Vagina (tissue), 2 donors: Measurements from ENCODE around the gene UTS2B. TPM values are rescaled to one million over a fixed set of nuclear protein-coding genes. Genes with fewer than 3 reads are reported as not detected.
A peak's percentile ranks its signal among the peaks of the same experiment; 100 is the strongest.

Experiments
- DNase-seq, 2 donors: peaks; one replicate each; pipeline ENCODE4 v3.0.0-alpha.2; 2017; ENCODE audit errors: extremely low spot score in 2 of 2
- H3K27ac ChIP-seq: fragments of 200-600 bp; sonication (generic); one replicate; pipeline ENCODE4 v1.5.1; 2019
- H3K27me3 ChIP-seq: fragments of 200-600 bp; sonication (generic); one replicate; pipeline ENCODE4 v1.5.1; 2019
- H3K36me3 ChIP-seq, 2 donors: fragments of 200-600 bp; sonication (generic); one replicate each; pipeline ENCODE4 v1.5.1; 2017 to 2019
- H3K4me1 ChIP-seq: fragments of 200-600 bp; sonication (generic); one replicate; pipeline ENCODE4 v1.5.1; 2019
- H3K4me3 ChIP-seq, 2 donors: fragments of 200-600 bp; sonication (generic); 1 replicate in 1 of 2; 2 replicates in 1 of 2; pipeline ENCODE4 v1.5.1; 2016 to 2019
- H3K9me3 ChIP-seq: fragments of 200-600 bp; sonication (generic); one replicate; pipeline ENCODE4 v1.5.1; 2019
- CTCF ChIP-seq, 3 experiments: fragments of 450-650 bp in 2 of 3; fragments of 200-600 bp in 1 of 3; sonication (generic) in 1 of 3; IDR thresholded peaks; one replicate each; pipeline ENCODE4 v1.5.1; 2017 to 2019; ENCODE audit warnings: antibody characterized with exemption in 3 of 3, mild to moderate bottlenecking in 2 of 3, moderate library complexity in 2 of 3
- POLR2A ChIP-seq, 2 donors: fragments of 450-650 bp; IDR thresholded peaks; one replicate each; pipeline ENCODE4 v1.6.1; 2017; ENCODE audit warnings: antibody characterized with exemption in 2 of 2, mild to moderate bottlenecking in 2 of 2, moderate library complexity in 2 of 2
- POLR2AphosphoS5 ChIP-seq, 2 donors: sonication (generic); formaldehyde crosslinking; IDR thresholded peaks; one replicate each; pipeline ENCODE4 v1.9.0; 2017; ENCODE audit warnings: antibody characterized with exemption in 2 of 2, mild to moderate bottlenecking in 2 of 2, low read depth in 1 of 2; ENCODE audit not compliant: insufficient read depth in 1 of 2
- intact Hi-C: fragments of 100-400 bp; cut with DNase I; formaldehyde crosslinking; loops from one replicate; pipeline ENCODE4 v1.15.1; 2023
- total RNA-seq: library from RNA; depleted of rRNA; stranded (reverse); fragments of >200 nt; gene quantifications from one replicate; pipeline ENCODE4 v1.2.3, GENCODE V29; 2016

Gene UTS2B
- total RNA-seq, 1 donor from 2014 or later: 1.7 TPM

GRCh38 chr3:191334346-191334893 is 4.1 kb upstream of the UTS2B start:
- no peak for DNase-seq
- Histone ChIP-seq H3K36me3 (no peaks in the 10 kb centered on the region), H3K9me3 (no peaks in the 10 kb centered on the region), H3K27me3 (no peaks in the 10 kb centered on the region), H3K27ac (no peak overlapping the region), H3K4me1 (peaks cover 75% of the 10 kb centered on the region), H3K4me3 (no peak overlapping the region)
- TF ChIP-seq POLR2A (IDR thresholded peaks at IDR 0.05) (no peak), CTCF (IDR thresholded peaks at IDR 0.05) (no peak), POLR2AphosphoS5 (IDR thresholded peaks at IDR 0.05; ENCODE audit: insufficient read depth in 1 of 2, low read depth in 1 of 2) (no peak)
- intact Hi-C loops: no loop called here

- H3K4me3 ChIP-seq: no peak overlapping the region
- no peaks in the 10 kb centered on the region for H3K9me3 ChIP-seq
- H3K36me3 ChIP-seq: no peaks in the 10 kb centered on the region
- peaks cover 67% of the 10 kb centered on the region for H3K4me1 ChIP-seq
- peak overlapping the region; percentile 32 for H3K27ac ChIP-seq
- intact Hi-C loops: no loop called here
- no peak for TF ChIP-seq POLR2A (IDR thresholded peaks at IDR 0.05)
- TF ChIP-seq POLR2AphosphoS5 (IDR thresholded peaks at IDR 0.05; ENCODE audit: insufficient read depth in 1 of 2, low read depth in 1 of 2): no peak
- TF ChIP-seq CTCF (IDR thresholded peaks at IDR 0.05): no peak
- no peaks in the 10 kb centered on the region for H3K27me3 ChIP-seq
- no peak for DNase-seq
These were observed 3.1 kb upstream of the UTS2B start for GRCh38 chr3:191333298-191333880.

- peak overlapping the region; percentile 92 for H3K27ac ChIP-seq
- no peaks in the 10 kb centered on the region for H3K27me3 ChIP-seq
- H3K4me1 ChIP-seq: peaks cover 52% of the 10 kb centered on the region
- no peak for DNase-seq
- intact Hi-C loops: no loop called here
- H3K4me3 ChIP-seq: peak overlapping the region; percentile 74 to 82
- H3K9me3 ChIP-seq: no peaks in the 10 kb centered on the region
- TF ChIP-seq CTCF (IDR thresholded peaks at IDR 0.05) (no peak), POLR2A (IDR thresholded peaks at IDR 0.05) (no peak), POLR2AphosphoS5 (IDR thresholded peaks at IDR 0.05; ENCODE audit: insufficient read depth in 1 of 2, low read depth in 1 of 2) (no peak)
- no peaks in the 10 kb centered on the region for H3K36me3 ChIP-seq
These were observed 1.1 kb upstream of the UTS2B start for GRCh38 chr3:191331388-191331787.

GRCh38 chr3:191330530-191331048 is 263 bp upstream of the UTS2B start:
- Histone ChIP-seq H3K4me1 (peaks cover 44% of the 10 kb centered on the region), H3K36me3 (no peaks in the 10 kb centered on the region), H3K27ac (peak overlapping the region; percentile 92), H3K9me3 (no peaks in the 10 kb centered on the region), H3K27me3 (no peaks in the 10 kb centered on the region), H3K4me3 (peak overlapping the region; percentile 74 to 82)
- intact Hi-C loops: no loop called here
- DNase-seq: no peak
- TF ChIP-seq POLR2A (IDR thresholded peaks at IDR 0.05) (no peak), POLR2AphosphoS5 (IDR thresholded peaks at IDR 0.05; ENCODE audit: insufficient read depth in 1 of 2, low read depth in 1 of 2) (no peak), CTCF (IDR thresholded peaks at IDR 0.05) (no peak)
